ENCODE results near the gene RASAL3.

Gene RASAL3

DNA sequence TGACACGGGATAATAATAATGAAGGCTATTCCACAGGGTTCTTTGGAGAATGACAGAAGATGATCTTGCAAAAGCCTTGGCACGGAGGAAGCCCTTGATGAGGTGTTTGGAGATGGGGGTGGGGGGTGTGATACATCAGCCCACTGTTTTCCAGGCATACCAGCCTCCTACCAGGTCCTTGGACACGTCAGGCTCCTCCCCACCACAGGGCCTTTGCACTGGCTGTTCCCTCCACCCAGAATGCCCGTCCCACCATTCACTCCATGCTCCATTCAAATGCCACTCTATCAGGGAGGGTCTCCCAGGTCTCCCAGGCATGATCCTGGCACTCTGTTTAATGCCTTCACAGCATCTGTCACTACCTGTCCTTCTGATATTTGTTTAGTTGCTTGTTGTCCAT is 17.3 kb downstream of the RASAL3 start:
- Histone ChIP-seq H3K9me3 (ENCODE audit: control insufficient read depth, insufficient read depth, low read depth, low read length) (no peaks in the 10 kb centered on the region), H3K4me1 (ENCODE audit: control insufficient read depth, insufficient read depth, low read length) (peaks cover 2% of the 10 kb centered on the region; the same call in 1 of the 2 replicates), H3K36me3 (ENCODE audit: control insufficient read depth in 2 of 2, insufficient read depth in 1 of 2, low read length in 2 of 2) (peaks cover 0 to 8% of the 10 kb centered on the region in 2 experiments; a peak in 1 of 3 replicates), H3K27ac (ENCODE audit: extremely low read depth, low read depth, low read length) (no peak overlapping the region), H3K4me3 (ENCODE audit: low read depth, low read length) (no peak overlapping the region)
- ChIA-PET CTCF (interaction anchor here (1.7 kb wide), 1 partner anchor 27 kb away, joined by 5 read pairs; no protein-coding TSS in a partner anchor), POLR2A (interaction anchor here (0.6 kb wide), 1 partner anchor 222 kb away, joined by 5 read pairs; no protein-coding TSS in a partner anchor)
- peak; percentile 92 for TF ChIP-seq ZNF623 (tag by site-specific recombination; IDR thresholded peaks at IDR 0.05)
- TF ChIP-seq ZNF398 (tag by site-specific recombination; IDR thresholded peaks at IDR 0.05), result no peak
- TF ChIP-seq ZNF510 (tag by site-specific recombination; IDR thresholded peaks at IDR 0.05; ENCODE audit: insufficient replicate concordance), result no peak
- TF ChIP-seq ZNF274 (IDR thresholded peaks at IDR 0.05; ENCODE audit: low read length), result no peak
- no peak for TF ChIP-seq ZNF274 (tag by site-specific recombination; IDR thresholded peaks at IDR 0.05; ENCODE audit: borderline replicate concordance)
- TF ChIP-seq ZNF341 (tag by site-specific recombination; IDR thresholded peaks at IDR 0.05; ENCODE audit: low read depth), result 0 out of 2 replicates have a peak, but pooled peaks have one; percentile 16
- TF ChIP-seq HOXC10 (CRISPR knock-in tag; IDR thresholded peaks at IDR 0.05), result no peak
- TF ChIP-seq ZNF658 (tag by site-specific recombination; IDR thresholded peaks at IDR 0.05), result no peak
- TF ChIP-seq HOXD13 (CRISPR knock-in tag; IDR thresholded peaks at IDR 0.05; ENCODE audit: borderline replicate concordance), result no peak
- TF ChIP-seq ZNF473 (tag by site-specific recombination; IDR thresholded peaks at IDR 0.05), result no peak

DNA sequence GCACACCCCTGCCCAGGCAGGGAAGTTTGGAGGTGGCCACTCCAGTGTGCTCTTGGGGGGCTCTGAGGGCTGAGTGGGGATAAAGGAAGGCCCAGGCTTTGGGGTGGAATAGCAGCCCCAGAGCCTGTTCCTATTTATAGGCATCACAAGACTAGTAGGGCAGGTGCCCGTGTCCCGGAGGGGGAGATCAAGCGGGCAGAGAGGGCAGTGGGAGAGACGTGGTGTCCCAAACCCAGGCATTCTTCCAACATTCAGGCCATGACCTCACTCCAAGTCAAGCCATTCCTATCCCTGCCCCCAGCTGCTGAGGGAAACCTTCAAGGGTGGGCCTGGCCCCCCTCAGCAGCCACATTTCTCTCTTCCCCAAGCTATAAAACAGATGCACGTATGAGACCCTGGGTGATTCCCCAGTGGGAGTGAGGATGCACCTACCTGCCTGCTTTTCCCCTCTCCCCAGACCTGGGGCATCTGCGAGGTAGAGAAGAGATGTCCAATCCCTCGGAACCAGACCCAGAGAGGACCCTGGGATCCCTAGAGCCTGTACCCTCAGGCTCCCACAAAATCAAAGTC is 18.5 kb downstream of the RASAL3 start:
- TF ChIP-seq ZNF610 (tag by site-specific recombination; IDR thresholded peaks at IDR 0.05; ENCODE audit: borderline replicate concordance), result no peak
- TF ChIP-seq MYNN (tag by site-specific recombination; IDR thresholded peaks at IDR 0.05; ENCODE audit: borderline replicate concordance), result no peak
- TF ChIP-seq ZNF10 (tag by site-specific recombination; IDR thresholded peaks at IDR 0.05), result no peak
- no peak for TF ChIP-seq INSM2 (tag by site-specific recombination; IDR thresholded peaks at IDR 0.05)
- no peak for TF ChIP-seq ZBTB49 (tag by site-specific recombination; IDR thresholded peaks at IDR 0.05; ENCODE audit: low read depth)
- TF ChIP-seq, protein P1, sequence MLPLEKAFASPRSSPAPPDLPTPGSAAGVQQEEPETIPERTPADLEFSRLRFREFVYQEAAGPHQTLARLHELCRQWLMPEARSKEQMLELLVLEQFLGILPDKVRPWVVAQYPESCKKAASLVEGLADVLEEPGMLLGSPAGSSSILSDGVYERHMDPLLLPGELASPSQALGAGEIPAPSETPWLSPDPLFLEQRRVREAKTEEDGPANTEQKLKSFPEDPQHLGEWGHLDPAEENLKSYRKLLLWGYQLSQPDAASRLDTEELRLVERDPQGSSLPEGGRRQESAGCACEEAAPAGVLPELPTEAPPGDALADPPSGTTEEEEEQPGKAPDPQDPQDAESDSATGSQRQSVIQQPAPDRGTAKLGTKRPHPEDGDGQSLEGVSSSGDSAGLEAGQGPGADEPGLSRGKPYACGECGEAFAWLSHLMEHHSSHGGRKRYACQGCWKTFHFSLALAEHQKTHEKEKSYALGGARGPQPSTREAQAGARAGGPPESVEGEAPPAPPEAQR (tag by site-specific recombination; IDR thresholded peaks at IDR 0.05), result no peak
- TF ChIP-seq TRIM28 (IDR thresholded peaks at IDR 0.05; ENCODE audit: borderline replicate concordance, low read length), result no peak
- TF ChIP-seq, protein P2, sequence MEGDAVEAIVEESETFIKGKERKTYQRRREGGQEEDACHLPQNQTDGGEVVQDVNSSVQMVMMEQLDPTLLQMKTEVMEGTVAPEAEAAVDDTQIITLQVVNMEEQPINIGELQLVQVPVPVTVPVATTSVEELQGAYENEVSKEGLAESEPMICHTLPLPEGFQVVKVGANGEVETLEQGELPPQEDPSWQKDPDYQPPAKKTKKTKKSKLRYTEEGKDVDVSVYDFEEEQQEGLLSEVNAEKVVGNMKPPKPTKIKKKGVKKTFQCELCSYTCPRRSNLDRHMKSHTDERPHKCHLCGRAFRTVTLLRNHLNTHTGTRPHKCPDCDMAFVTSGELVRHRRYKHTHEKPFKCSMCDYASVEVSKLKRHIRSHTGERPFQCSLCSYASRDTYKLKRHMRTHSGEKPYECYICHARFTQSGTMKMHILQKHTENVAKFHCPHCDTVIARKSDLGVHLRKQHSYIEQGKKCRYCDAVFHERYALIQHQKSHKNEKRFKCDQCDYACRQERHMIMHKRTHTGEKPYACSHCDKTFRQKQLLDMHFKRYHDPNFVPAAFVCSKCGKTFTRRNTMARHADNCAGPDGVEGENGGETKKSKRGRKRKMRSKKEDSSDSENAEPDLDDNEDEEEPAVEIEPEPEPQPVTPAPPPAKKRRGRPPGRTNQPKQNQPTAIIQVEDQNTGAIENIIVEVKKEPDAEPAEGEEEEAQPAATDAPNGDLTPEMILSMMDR (tag by site-specific recombination; IDR thresholded peaks at IDR 0.05), result no peak
- TF ChIP-seq, protein P3, sequence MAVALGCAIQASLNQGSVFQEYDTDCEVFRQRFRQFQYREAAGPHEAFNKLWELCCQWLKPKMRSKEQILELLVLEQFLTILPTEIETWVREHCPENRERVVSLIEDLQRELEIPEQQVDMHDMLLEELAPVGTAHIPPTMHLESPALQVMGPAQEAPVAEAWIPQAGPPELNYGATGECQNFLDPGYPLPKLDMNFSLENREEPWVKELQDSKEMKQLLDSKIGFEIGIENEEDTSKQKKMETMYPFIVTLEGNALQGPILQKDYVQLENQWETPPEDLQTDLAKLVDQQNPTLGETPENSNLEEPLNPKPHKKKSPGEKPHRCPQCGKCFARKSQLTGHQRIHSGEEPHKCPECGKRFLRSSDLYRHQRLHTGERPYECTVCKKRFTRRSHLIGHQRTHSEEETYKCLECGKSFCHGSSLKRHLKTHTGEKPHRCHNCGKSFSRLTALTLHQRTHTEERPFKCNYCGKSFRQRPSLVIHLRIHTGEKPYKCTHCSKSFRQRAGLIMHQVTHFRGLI (tag by site-specific recombination; IDR thresholded peaks at IDR 0.05), result no peak
- TF ChIP-seq ZNF521 (tag by site-specific recombination; IDR thresholded peaks at IDR 0.05), result no peak
- no peak overlapping the region for H3K4me3 ChIP-seq (ENCODE audit: low read depth, low read length)
- no peak overlapping the region for H3K27ac ChIP-seq (ENCODE audit: extremely low read depth, low read depth, low read length)
- peaks cover 0 to 8% of the 10 kb centered on the region in 2 experiments; a peak in 1 of 3 replicates for H3K36me3 ChIP-seq (ENCODE audit: control insufficient read depth in 2 of 2, insufficient read depth in 1 of 2, low read length in 2 of 2)
- POLR2A ChIA-PET, result no interaction called here
- peaks cover 2% of the 10 kb centered on the region; the same call in 1 of the 2 replicates for H3K4me1 ChIP-seq (ENCODE audit: control insufficient read depth, insufficient read depth, low read length)
- no peaks in the 10 kb centered on the region for H3K9me3 ChIP-seq (ENCODE audit: control insufficient read depth, insufficient read depth, low read depth, low read length)
- CTCF ChIA-PET, result interaction anchor here (0.6 kb wide), 1 partner anchor 131 kb away, joined by 3 read pairs; no protein-coding TSS in a partner anchor
